AG04450 (cell line): ENCODE measurements around the gene ADAMTS4. TPM values are rescaled to one million over a fixed set of nuclear protein-coding genes. Genes with fewer than 3 reads are reported as not detected.

Experiments used
- CTCF ChIA-PET: fragments of 300-600, 350-600 bp; formaldehyde crosslinking; extraction: SDS; loops from one replicate; lab custom pipeline; 2022; ENCODE audit warnings: antibody characterized with exemption, inconsistent platforms; lab: Charles Lee
- POLR2A ChIA-PET: fragments of 350-600 bp; formaldehyde crosslinking; extraction: SDS; loops from one replicate; lab custom pipeline; 2021; ENCODE audit warnings: antibody characterized with exemption, inconsistent platforms; lab: Yijun Ruan, JAX
- DNase-seq: peaks from one replicate; pipeline ENCODE4 v3.0.0-alpha.2; 2011; ENCODE audit warnings: low read depth, low spot score
- H3K27ac ChIP-seq: one replicate; pipeline ENCODE4 v1.5.1; 2012; ENCODE audit warnings: low read depth, low read length, control low read depth
- H3K27me3 ChIP-seq: one replicate; pipeline ENCODE4 v1.6.0; 2012; ENCODE audit warnings: low read length; ENCODE audit not compliant: control insufficient read depth, insufficient read depth
- H3K4me3 ChIP-seq: 2 replicates; pipeline ENCODE4 v1.5.1; 2011; ENCODE audit warnings: mild to moderate bottlenecking, low read depth, low read length, control low read depth
- H3K9me3 ChIP-seq: 2 replicates; pipeline ENCODE4 v1.5.1; 2012; ENCODE audit warnings: low read length; ENCODE audit not compliant: control insufficient read depth, insufficient read depth
- CTCF ChIP-seq: IDR thresholded peaks from 2 replicates; pipeline ENCODE4 v1.5.1; 2011; ENCODE audit warnings: low read depth, low read length, control low read depth, inconsistent platforms
- polyA plus RNA-seq: library from polyadenylated mRNA; depleted of rRNA; stranded (reverse); fragments of >200 nt; gene quantifications from 2 replicates; pipeline ENCODE4 v1.2.3, GENCODE V29; 2011

The ADAMTS4 gene
- polyA plus RNA-seq, 1 experiment, result 0.52 TPM

DNA sequence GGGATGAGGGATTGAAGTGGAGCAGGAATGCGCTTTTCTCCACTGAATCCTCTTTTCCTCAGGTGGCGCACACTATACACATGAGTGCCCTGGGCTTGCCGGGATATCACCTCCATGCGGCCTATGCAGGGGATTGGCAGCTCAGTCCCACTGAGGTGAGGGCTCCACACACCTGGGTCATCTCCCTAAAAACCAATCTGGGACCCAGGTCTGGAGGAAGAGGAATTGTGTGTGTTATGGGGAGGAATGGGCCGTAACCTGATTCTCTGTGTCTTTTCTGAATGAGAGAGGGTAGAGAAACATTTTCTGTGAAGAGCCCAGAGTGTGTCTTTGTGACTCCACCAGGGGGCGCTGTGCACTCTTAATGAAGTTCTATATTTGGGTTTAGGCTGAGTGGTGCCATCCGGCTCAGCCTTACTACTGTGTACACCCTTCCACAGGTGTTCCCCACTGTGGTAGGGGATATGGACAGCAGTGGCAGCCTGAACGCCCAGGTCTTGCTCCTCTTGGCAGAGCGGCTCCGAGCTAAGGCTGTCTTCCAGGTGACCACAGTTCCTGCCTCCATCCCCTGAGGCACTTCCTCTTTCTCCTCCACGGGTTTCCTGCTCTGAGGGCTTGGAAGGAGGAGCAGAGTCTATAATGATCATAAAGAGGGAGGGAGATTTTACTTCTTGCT lies 28.5 kb upstream of the ADAMTS4 start:
- Histone ChIP-seq H3K27me3 (no peaks in the 10 kb centered on the region), H3K27ac (no peak overlapping the region), H3K9me3 (no peaks in the 10 kb centered on the region), H3K4me3 (peak overlapping the region; percentile 97; the same call in 1 of the 2 replicates)
- peak; percentile 79 for TF ChIP-seq CTCF
- no peak for DNase-seq
- ChIA-PET POLR2A (no interaction called here), CTCF (interaction anchor here (0.6 to 8.9 kb wide), 38 partner anchors 8 to 514 kb away, joined by 3 to 197 read pairs (median 6); partner anchors contain the start of genes ADAMTS4, CFAP126, FCER1G and NDUFS2)

DNA sequence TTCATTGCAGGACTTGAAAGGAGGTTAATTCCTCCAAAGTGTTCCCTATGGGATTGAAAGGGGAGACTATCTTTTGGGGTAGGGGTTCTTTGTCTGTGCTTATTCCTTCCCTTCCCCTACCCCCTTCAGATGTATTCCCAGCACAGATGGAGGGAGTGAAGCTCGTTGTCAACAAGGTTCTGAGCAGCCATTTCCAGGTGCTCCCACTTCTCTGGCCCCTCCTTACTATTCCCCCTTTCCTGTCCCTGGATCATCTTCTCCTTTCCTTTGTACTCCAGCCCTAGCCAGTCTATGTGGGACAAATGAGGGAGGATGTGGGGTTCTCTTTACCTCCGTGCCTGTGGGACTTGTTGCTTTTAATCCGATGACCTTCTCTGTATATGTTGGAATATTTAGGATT lies 27.9 kb upstream of the ADAMTS4 start:
- POLR2A ChIA-PET, result interaction anchor here (1.9 kb wide), 1 partner anchor 30 kb away, joined by 13 read pairs; no protein-coding TSS in a partner anchor
- H3K27ac ChIP-seq, result no peak overlapping the region

GRCh38 chr1:161226320-161226711 lies 27.5 kb upstream of the ADAMTS4 start:
- Histone ChIP-seq H3K9me3 (no peaks in the 10 kb centered on the region), H3K4me3 (peak overlapping the region; percentile 97), H3K27ac (no peak overlapping the region), H3K27me3 (no peaks in the 10 kb centered on the region)
- CTCF ChIA-PET, result interaction anchor here (0.6 to 8.9 kb wide), 40 partner anchors 10 to 1977 kb away, joined by 3 to 197 read pairs (median 6); partner anchors contain the start of genes ADAMTS4, CFAP126, FCER1G and NDUFS2
- POLR2A ChIA-PET, result interaction anchor here (0.6 to 1.9 kb wide), 7 partner anchors 10 to 99 kb away, joined by 3 to 13 read pairs (median 7); partner anchors contain the start of genes NDUFS2 and SDHC
- no peak for TF ChIP-seq CTCF
- DNase-seq, result no peak

More for the DNA sequence above, 27.9 kb upstream of the ADAMTS4 start:
- no peak for DNase-seq
- Histone ChIP-seq H3K4me3 (peak overlapping the region; percentile 97), H3K27me3 (no peaks in the 10 kb centered on the region), H3K9me3 (no peaks in the 10 kb centered on the region)
- no peak for TF ChIP-seq CTCF
- CTCF ChIA-PET, result interaction anchor here (0.6 to 8.9 kb wide), 35 partner anchors 9 to 515 kb away, joined by 3 to 197 read pairs (median 7); partner anchors contain the start of genes ADAMTS4, CFAP126, FCER1G and NDUFS2

GRCh38 chr1:161225534-161226319 lies 26.9 kb upstream of the ADAMTS4 start, which contains the start of gene TOMM40L:
TSS of gene TOMM40L (plus strand) at chr1:161226060. CDS start at chr1:161226490, 430 bp downstream.
- CTCF ChIA-PET, result interaction anchor here (0.6 to 8.9 kb wide), 45 partner anchors 9 to 1978 kb away, joined by 3 to 197 read pairs (median 6); partner anchors contain the start of genes ADAMTS4, CFAP126, FCER1G and NDUFS2
- peak; percentile 100 for DNase-seq
- H3K27ac ChIP-seq, result no peak within 1 kb of the TSS
- H3K4me3 ChIP-seq, result peak within 1 kb of the TSS; percentile 97
- no peaks in the 10 kb centered on the region for H3K9me3 ChIP-seq
- peak; percentile 76 for TF ChIP-seq CTCF
- POLR2A ChIA-PET, result interaction anchor here (0.6 to 1.9 kb wide), 9 partner anchors 9 to 100 kb away, joined by 3 to 13 read pairs (median 5); partner anchors contain the start of genes NDUFS2 and SDHC
- no peaks in the 10 kb centered on the region for H3K27me3 ChIP-seq
